Omental fat pad (tissue), 4 donors: ENCODE data around the gene CXCL10. TPM values are rescaled to one million over a fixed set of nuclear protein-coding genes. Genes with fewer than 3 reads are reported as not detected.
"Not testable (repeated sequence)": the region's sequence is repeated elsewhere in the genome, so short reads cannot be mapped to it uniquely, and the experiment has no call there.

Experiments
- ATAC-seq: fragments of 150-250 bp; one replicate; pipeline ENCODE4 v1.9.1; 2016; ENCODE audit warnings: mild to moderate bottlenecking, moderate library complexity; ENCODE audit not compliant: low FRiP score
- DNase-seq: peaks from one replicate; pipeline ENCODE4 v3.0.0-alpha.2; 2019; ENCODE audit warnings: low spot score
- CTCF ChIP-seq, 3 donors: fragments of 450-650 bp; IDR thresholded peaks; one replicate each; pipeline ENCODE4 v1.5.1; 2016 to 2017; ENCODE audit warnings: antibody characterized with exemption in 3 of 3, mild to moderate bottlenecking in 3 of 3, moderate library complexity in 2 of 3
- total RNA-seq, 4 donors: library from RNA; depleted of rRNA; stranded (reverse); fragments of >200 nt; gene quantifications; one replicate each; pipeline ENCODE4 v1.1.0, GENCODE V29; 2016

Gene CXCL10
- total RNA-seq, 4 donors from 2014 or later: 0.46 to 3.5 (median 1.7) TPM; not detected in 1

- no peak for TF ChIP-seq CTCF (IDR thresholded peaks at IDR 0.05)
- no peak for ATAC-seq
- DNase-seq: no peak
Measured at GRCh38 chr4:76002176-76002575, 21.1 kb downstream of the CXCL10 start.

- TF ChIP-seq CTCF (IDR thresholded peaks at IDR 0.05): no peak
- DNase-seq (no peak), ATAC-seq (no peak)
Measured at GRCh38 chr4:76001700-76002099, 21.6 kb downstream of the CXCL10 start.

GRCh38 chr4:76000279-76000678 is 23.0 kb downstream of the CXCL10 start:
- ATAC-seq (no peak), DNase-seq (no peak)
- no peak for TF ChIP-seq CTCF (IDR thresholded peaks at IDR 0.05)

- not testable (repeated sequence) for ATAC-seq, DNase-seq
Measured at GRCh38 chr4:75998525-75999147, 24.7 kb downstream of the CXCL10 start.

- ATAC-seq: no peak
- TF ChIP-seq CTCF (IDR thresholded peaks at IDR 0.05): no peak
- no peak for DNase-seq
Measured at GRCh38 chr4:75997946-75998345, 25.4 kb downstream of the CXCL10 start.

GRCh38 chr4:75997081-75997480 is 26.2 kb downstream of the CXCL10 start:
- no peak for DNase-seq
- no peak for ATAC-seq
- TF ChIP-seq CTCF (IDR thresholded peaks at IDR 0.05): no peak

GRCh38 chr4:75995727-75996126 is 27.6 kb downstream of the CXCL10 start:
- peak in 1 of 3 donors; percentile 68 for TF ChIP-seq CTCF (IDR thresholded peaks at IDR 0.05)
- ATAC-seq: no peak
- DNase-seq: no peak
